PC-3 (cell line): ENCODE measurements around the gene PRODH. TPM values are rescaled to one million over a fixed set of nuclear protein-coding genes. Genes with fewer than 3 reads are reported as not detected.
"Not testable (repeated sequence)": the region's sequence is repeated elsewhere in the genome, so short reads cannot be mapped to it uniquely, and the experiment has no call there.

Source experiments
- ATAC-seq: fragments of 200-7000 bp; cut with Tn5 transposase; 2 replicates; pipeline ENCODE4 v1.9.1; 2020; ENCODE audit warnings: mild to moderate bottlenecking, moderate library complexity
- BruUV-seq: library from RNA; stranded (reverse); fragments of 400-500 nt; replicated peaks from 2 replicates; lab custom pipeline; 2021; lab: Mats Ljungman, UMichigan
- CTCF ChIA-PET: fragments of 300-600 bp; sonication (Branson Sonifier 250); formaldehyde crosslinking; loops from one replicate; lab custom pipeline; 2022; ENCODE audit warnings: antibody characterized with exemption; lab: Charles Lee
- POLR2A ChIA-PET: fragments of 300-600 bp; sonication (Branson Sonifier 250); formaldehyde crosslinking; loops from one replicate; lab custom pipeline; 2022; ENCODE audit warnings: antibody characterized with exemption; ENCODE audit not compliant: unreplicated experiment; lab: Charles Lee
- DNase-seq: peaks from one replicate; pipeline ENCODE4 v3.0.0-alpha.2; 2015
- H2AFZ ChIP-seq: fragments of 300-600 bp; sonication (generic); 2 replicates; pipeline ENCODE4 v1.6.0; 2016; ENCODE audit warnings: antibody characterized with exemption, low read length
- H3F3A ChIP-seq: fragments of 300-600 bp; sonication (generic); one replicate; pipeline ENCODE4 v1.6.0; 2017; ENCODE audit warnings: antibody characterized with exemption, low read length, control low read depth, mild to moderate bottlenecking; ENCODE audit not compliant: unreplicated experiment
- H3K27ac ChIP-seq: fragments of 300-600 bp; sonication (generic); 2 replicates; pipeline ENCODE4 v1.5.1; 2016; ENCODE audit warnings: mild to moderate bottlenecking, low read length
- H3K27me3 ChIP-seq: fragments of 300-600 bp; sonication (generic); 2 replicates; pipeline ENCODE4 v1.6.1; 2016; ENCODE audit warnings: low read length, mixed read lengths
- H3K36me3 ChIP-seq: fragments of 300-600 bp; sonication (generic); 2 replicates; pipeline ENCODE4 v1.6.1; 2016; ENCODE audit warnings: low read depth, mixed run types, low read length, mixed read lengths
- H3K4me1 ChIP-seq: fragments of 300-600 bp; sonication (generic); 2 replicates; pipeline ENCODE4 v1.5.1; 2016; ENCODE audit warnings: low read length; ENCODE audit not compliant: insufficient read depth
- H3K4me2 ChIP-seq: fragments of 300-600 bp; sonication (generic); 2 replicates; pipeline ENCODE4 v1.6.0; 2016; ENCODE audit warnings: low read length
- H3K4me3 ChIP-seq: fragments of 300-600 bp; sonication (generic); 2 replicates; pipeline ENCODE4 v1.5.1; 2016; ENCODE audit warnings: mild to moderate bottlenecking, low read length, mixed read lengths
- H3K79me2 ChIP-seq: fragments of 300-600 bp; sonication (generic); 2 replicates; pipeline ENCODE4 v1.6.1; 2017; ENCODE audit warnings: low read length, mixed read lengths
- H3K9ac ChIP-seq: fragments of 300-600 bp; sonication (generic); 2 replicates; pipeline ENCODE4 v1.6.0; 2016; ENCODE audit warnings: mild to moderate bottlenecking, low read length
- H3K9me2 ChIP-seq: fragments of 300-600 bp; sonication (generic); replicated peaks from 2 replicates; pipeline ENCODE4 v1.6.1; 2016; ENCODE audit warnings: mixed run types, low read length, mixed read lengths
- H3K9me3 ChIP-seq: fragments of 300-600 bp; sonication (generic); 2 replicates; pipeline ENCODE4 v1.6.1; 2016; ENCODE audit warnings: low read length, mixed read lengths
- H4K20me1 ChIP-seq: fragments of 300-600 bp; sonication (generic); 2 replicates; pipeline ENCODE4 v1.6.1; 2016; ENCODE audit warnings: low read length, mixed read lengths
- CTCF ChIP-seq: fragments of 300-600 bp; sonication (generic); conservative IDR thresholded peaks from 2 replicates; pipeline ENCODE4 v1.5.1; 2017; ENCODE audit warnings: antibody characterized with exemption, low read depth, mild to moderate bottlenecking, low read length
- EZH2 ChIP-seq: fragments of 300-600 bp; sonication (generic); IDR thresholded peaks from one replicate; pipeline ENCODE4 v1.6.1; 2017; ENCODE audit warnings: antibody characterized with exemption, mild to moderate bottlenecking, low read length; ENCODE audit not compliant: unreplicated experiment
- EZH2phosphoT487 ChIP-seq: fragments of 300-600 bp; sonication (generic); IDR thresholded peaks from 2 replicates; pipeline ENCODE4 v1.6.1; 2018; ENCODE audit warnings: mild to moderate bottlenecking, antibody characterized with exemption, low read length, borderline replicate concordance
- intact Hi-C: fragments of 100-400 bp; cut with micrococcal nuclease; formaldehyde crosslinking; loops from 2 replicates; pipeline ENCODE4 v1.9.0; 2023
- total RNA-seq: library from RNA; depleted of rRNA; stranded (reverse); fragments of >200 nt; gene quantifications from 2 replicates; pipeline ENCODE4 v1.2.3, GENCODE V29; 2014

PRODH gene
- total RNA-seq, 1 experiment from 2014 or later: 0.84 TPM

GRCh38 chr22:18905540-18906409 is 30.3 kb downstream of the PRODH start, which contains the start of gene DGCR6:
Gene DGCR6 (plus strand): TSS chr22:18906320. CDS start chr22:18906375, 55 bp downstream.
- Histone ChIP-seq H3K27me3 (no peaks in the 10 kb centered on the region), H4K20me1 (no peaks in the 10 kb centered on the region), H3K4me3 (no peak within 1 kb of the TSS), H2AFZ (no peak within 1 kb of the TSS), H3K4me1 (no peaks in the 10 kb centered on the region), H3K36me3 (no peaks in the 10 kb centered on the region), H3K4me2 (no peak within 1 kb of the TSS), H3K9me2 (no peaks in the 10 kb centered on the region), H3F3A (no peaks in the 10 kb centered on the region), H3K27ac (no peak within 1 kb of the TSS), H3K79me2 (no peaks in the 10 kb centered on the region), H3K9ac (no peak within 1 kb of the TSS), H3K9me3 (no peaks in the 10 kb centered on the region)
- no TSS peak for BruUV-seq
- POLR2A ChIA-PET: interaction anchor here (0.6 kb wide), 2 partner anchors 879 to 948 kb away, joined by 3 to 5 read pairs; no protein-coding TSS in a partner anchor
- DNase-seq: no peak
- TF ChIP-seq EZH2phosphoT487 (no peak), CTCF (no peak), EZH2 (no peak)
- intact Hi-C loops: no loop called here
- CTCF ChIA-PET: interaction anchor here (0.6 to 0.7 kb wide), 2 partner anchors 748 to 829 kb away, joined by 3 to 4 read pairs; no protein-coding TSS in a partner anchor
- ATAC-seq: peak; percentile 98

GRCh38 chr22:18896037-18896657 is 39.9 kb downstream of the PRODH start:
- H3K79me2 ChIP-seq, H3K4me2 ChIP-seq, CTCF ChIA-PET, DNase-seq, H4K20me1 ChIP-seq, H3K4me1 ChIP-seq, H3K9me2 ChIP-seq, BruUV-seq, H3K27me3 ChIP-seq, POLR2A ChIA-PET, H3K9me3 ChIP-seq, H3K4me3 ChIP-seq, H3K36me3 ChIP-seq, intact Hi-C loops, H2AFZ ChIP-seq, H3K9ac ChIP-seq, H3K27ac ChIP-seq, ATAC-seq, H3F3A ChIP-seq: not testable (repeated sequence)

- POLR2A ChIA-PET, H2AFZ ChIP-seq, DNase-seq, ATAC-seq, H3K4me1 ChIP-seq, H3K9ac ChIP-seq, intact Hi-C loops, H3K27ac ChIP-seq, H3K9me3 ChIP-seq, H3K27me3 ChIP-seq, CTCF ChIA-PET, H3K36me3 ChIP-seq, H3K4me2 ChIP-seq, H4K20me1 ChIP-seq, H3K9me2 ChIP-seq, H3F3A ChIP-seq, H3K4me3 ChIP-seq, H3K79me2 ChIP-seq, BruUV-seq: not testable (repeated sequence)
Observed at GRCh38 chr22:18893775-18894174, 42.3 kb downstream of the PRODH start.

GRCh38 chr22:18890510-18891192 is 45.4 kb downstream of the PRODH start:
- H3K4me1 ChIP-seq, H3K27ac ChIP-seq, CTCF ChIA-PET, H3K4me2 ChIP-seq, H3K9me3 ChIP-seq, BruUV-seq, H2AFZ ChIP-seq, intact Hi-C loops, ATAC-seq, H3K36me3 ChIP-seq, H3F3A ChIP-seq, H4K20me1 ChIP-seq, H3K9me2 ChIP-seq, H3K27me3 ChIP-seq, POLR2A ChIA-PET, DNase-seq, H3K79me2 ChIP-seq, H3K9ac ChIP-seq, H3K4me3 ChIP-seq: not testable (repeated sequence)
